Left kidney (tissue), 8 donors: Measurements from ENCODE around the gene PSMD9. TPM values are rescaled to one million over a fixed set of nuclear protein-coding genes. Genes with fewer than 3 reads are reported as not detected.
"Not testable (repeated sequence)": the region's sequence is repeated elsewhere in the genome, so short reads cannot be mapped to it uniquely, and the experiment has no call there.

Experiments
- DNase-seq: peaks from one replicate; pipeline ENCODE4 v3.0.0-alpha.2; 2013
- long read RNA-seq, 8 donors: transcript quantifications; one replicate each; lab custom pipeline, GENCODE V29; 2026
- polyA plus RNA-seq: library from polyadenylated mRNA; unstranded; fragments of 120-200 nt; gene quantifications from one replicate; pipeline ENCODE4 v1.2.1, GENCODE V29; 2013; ENCODE audit not compliant: insufficient read length

Gene PSMD9
- 44.9 TPM for polyA plus RNA-seq
- long read RNA-seq, donor 1, transcript PSMD9-207 (6 exons, 2,784 nt): major isoform, 40 of 69 reads
- long read RNA-seq, donor 1, partial matches to known transcripts: 20 of 69 reads
- long read RNA-seq, donor 1, other reads (novel, unspliced or antisense): 0 of 69 reads
- long read RNA-seq, donor 2, transcript PSMD9-207 (6 exons, 2,784 nt): major isoform, 20 of 45 reads
- long read RNA-seq, donor 2, partial matches to known transcripts: 19 of 45 reads
- long read RNA-seq, donor 2, other reads (novel, unspliced or antisense): 0 of 45 reads
- long read RNA-seq, donor 3, transcript PSMD9-202 (2 exons, 2,087 nt): minor isoform, 12 of 39 reads
- long read RNA-seq, donor 3, transcript PSMD9-207 (6 exons, 2,784 nt): major isoform, 19 of 39 reads
- long read RNA-seq, donor 3, partial matches to known transcripts: 0 of 39 reads
- long read RNA-seq, donor 3, other reads (novel, unspliced or antisense): 0 of 39 reads
- long read RNA-seq, donor 4, partial matches to known transcripts: 8 of 17 reads
- long read RNA-seq, donor 4, other reads (novel, unspliced or antisense): 0 of 17 reads
- long read RNA-seq, donor 5, transcript PSMD9-202 (2 exons, 2,087 nt): minor isoform, 12 of 152 reads
- long read RNA-seq, donor 5, transcript PSMD9-207 (6 exons, 2,784 nt): major isoform, 83 of 152 reads
- long read RNA-seq, donor 5, partial matches to known transcripts: 49 of 152 reads
- long read RNA-seq, donor 5, other reads (novel, unspliced or antisense): 0 of 152 reads
- long read RNA-seq, donor 6, transcript PSMD9-202 (2 exons, 2,087 nt): minor isoform, 5 of 94 reads
- long read RNA-seq, donor 6, transcript PSMD9-207 (6 exons, 2,784 nt): major isoform, 49 of 94 reads
- long read RNA-seq, donor 6, partial matches to known transcripts: 30 of 94 reads
- long read RNA-seq, donor 6, other reads (novel, unspliced or antisense): 0 of 94 reads
- long read RNA-seq, donor 7, transcript PSMD9-207 (6 exons, 2,784 nt): major isoform, 48 of 93 reads
- long read RNA-seq, donor 7, partial matches to known transcripts: 30 of 93 reads
- long read RNA-seq, donor 7, other reads (novel, unspliced or antisense): 0 of 93 reads
- long read RNA-seq, donor 8, transcript PSMD9-207 (6 exons, 2,784 nt): major isoform, 16 of 34 reads
- long read RNA-seq, donor 8, partial matches to known transcripts: 9 of 34 reads
- long read RNA-seq, donor 8, other reads (novel, unspliced or antisense): 0 of 34 reads

- DNase-seq: peak; percentile 95
Measured at GRCh38 chr12:121888478-121889273, at the start of gene PSMD9. Gene PSMD9 (plus strand): TSS chr12:121888790. CDS start chr12:121888857, 67 bp downstream.

- DNase-seq: peak; percentile 97
Measured at GRCh38 chr12:121839106-121839992, 49.2 kb upstream of the PSMD9 start.

GRCh38 chr12:121839993-121840761 is 48.4 kb upstream of the PSMD9 start:
- no peak for DNase-seq

GRCh38 chr12:121843236-121843982 is 45.2 kb upstream of the PSMD9 start:
- DNase-seq: no peak

- no peak for DNase-seq
Measured at GRCh38 chr12:121845701-121846100, 42.9 kb upstream of the PSMD9 start.

GRCh38 chr12:121849211-121849610 is 39.4 kb upstream of the PSMD9 start:
- DNase-seq: no peak

GRCh38 chr12:121849665-121850064 is 38.9 kb upstream of the PSMD9 start:
- no peak for DNase-seq

- not testable (repeated sequence) for DNase-seq
Measured at GRCh38 chr12:121852392-121852791, 36.2 kb upstream of the PSMD9 start.

- no peak for DNase-seq
Measured at GRCh38 chr12:121857322-121858246, 31.0 kb upstream of the PSMD9 start.

GRCh38 chr12:121858318-121858661 is 30.3 kb upstream of the PSMD9 start:
- DNase-seq: no peak

- DNase-seq: peak; percentile 51
Measured at GRCh38 chr12:121858662-121859572, 29.7 kb upstream of the PSMD9 start, which contains the start of gene HPD. Gene HPD (minus strand): TSS chr12:121858859. CDS start chr12:121858823, 36 bp downstream.

- DNase-seq: no peak
Measured at GRCh38 chr12:121860257-121860656, 28.3 kb upstream of the PSMD9 start.

GRCh38 chr12:121860699-121861098 is 27.9 kb upstream of the PSMD9 start:
- DNase-seq: not testable (repeated sequence)

- no peak for DNase-seq
Measured at GRCh38 chr12:121861636-121862254, 26.8 kb upstream of the PSMD9 start.

- DNase-seq: no peak
Measured at GRCh38 chr12:121866331-121866730, 22.3 kb upstream of the PSMD9 start.

GRCh38 chr12:121869229-121869628 is 19.4 kb upstream of the PSMD9 start:
- not testable (repeated sequence) for DNase-seq
